Hematopoietic multipotent progenitor cell treated with erythropoietin and hydrocortisone succinate and interleukin-3 and kit ligand, for 17 days (in vitro differentiated cells): ENCODE results near the gene CHID1.
A peak's percentile ranks its signal among the peaks of the same experiment; 100 is the strongest.

Experiments used
- DNase-seq: peaks from one replicate; pipeline ENCODE4 v3.0.0-alpha.2; 2015; ENCODE audit warnings: low spot score

Gene CHID1

DNA sequence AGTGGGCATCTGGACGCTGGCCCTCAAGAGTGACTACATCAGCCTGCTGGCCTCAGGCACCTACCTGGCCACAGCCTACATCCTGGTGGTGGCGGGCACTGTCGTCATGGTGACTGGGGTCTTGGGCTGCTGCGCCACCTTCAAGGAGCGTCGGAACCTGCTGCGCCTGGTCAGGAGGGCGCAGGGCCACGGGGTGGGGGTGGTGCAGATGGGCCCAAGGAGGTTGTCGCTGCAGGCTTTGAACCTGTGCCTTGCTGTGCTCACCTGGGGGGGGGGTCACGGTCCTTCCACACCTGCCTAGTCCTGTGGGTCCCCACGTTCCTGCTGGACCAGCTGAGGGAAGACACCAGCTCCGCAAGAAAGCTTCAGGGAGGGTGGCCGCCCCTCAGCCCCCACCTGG is 74.3 kb downstream of the CHID1 start:
- DNase-seq: no peak

DNA sequence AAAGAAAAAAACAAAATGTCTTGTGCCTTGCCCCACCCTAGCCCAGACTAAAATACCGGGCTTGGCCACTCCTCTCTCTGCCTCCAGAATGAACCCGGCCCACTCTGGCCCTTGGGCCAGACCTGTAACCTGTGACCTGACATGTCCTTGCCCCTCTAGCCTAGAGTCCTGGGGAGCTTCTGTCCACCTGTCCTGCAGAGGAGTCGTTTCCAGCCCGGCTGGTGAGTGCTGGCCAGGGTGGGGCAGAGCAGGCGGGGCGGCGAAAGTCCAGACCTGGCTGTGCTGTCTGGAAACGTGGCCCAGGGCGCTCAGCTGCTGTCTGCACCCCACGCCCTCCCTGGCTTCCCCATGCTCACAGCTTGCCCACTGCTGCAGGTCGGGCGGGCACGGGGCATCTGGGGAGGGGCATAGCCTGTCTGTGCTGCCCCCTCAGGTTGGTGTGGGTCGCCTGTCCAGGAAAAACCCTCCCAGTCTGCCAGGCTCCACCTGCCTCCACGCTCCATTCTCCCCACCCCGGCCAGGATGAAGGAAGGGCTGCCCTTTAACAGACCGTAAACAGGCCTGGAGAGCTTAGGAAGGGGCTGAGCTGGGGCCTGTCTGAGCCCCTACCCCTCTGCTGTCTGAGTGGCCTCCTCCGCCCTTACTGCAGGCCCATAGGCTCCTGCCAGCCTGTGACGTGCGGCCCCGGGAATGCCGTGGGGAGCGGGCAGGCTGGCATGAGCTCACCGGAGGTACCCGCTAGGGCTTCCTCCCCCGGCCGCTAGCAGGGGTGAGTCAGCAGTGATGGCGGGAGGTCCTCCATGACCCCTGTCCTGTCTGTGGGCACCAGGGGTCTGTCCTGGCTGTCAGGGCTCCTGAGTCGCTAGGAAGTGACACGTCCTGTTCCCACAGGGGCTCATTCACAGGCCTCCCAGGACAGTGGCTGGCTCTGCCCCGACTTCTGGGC is 76.0 kb downstream of the CHID1 start:
- DNase-seq: no peak

DNA sequence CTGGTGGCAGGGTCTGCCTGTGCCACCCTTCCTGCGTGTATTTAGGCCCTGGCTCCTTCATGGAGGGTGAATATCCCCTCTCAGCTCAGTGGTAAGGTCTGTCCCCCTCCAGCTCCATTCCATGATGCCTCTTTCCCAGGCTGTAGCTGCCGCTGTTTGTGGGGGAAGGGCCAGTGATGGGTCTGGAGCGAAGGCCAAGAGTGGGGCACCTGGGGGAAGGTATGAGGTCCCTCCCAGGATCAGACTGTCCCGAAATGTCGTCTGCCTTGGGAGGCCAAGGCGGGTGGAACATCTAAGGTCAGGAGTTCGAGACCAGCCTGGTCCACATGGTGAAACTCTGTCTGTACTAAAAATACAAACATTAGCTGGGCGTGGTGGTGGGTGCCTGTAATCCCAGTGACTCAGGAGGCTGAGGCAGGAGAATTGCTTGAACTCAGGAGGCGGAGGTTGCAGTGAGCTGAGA is 76.7 kb downstream of the CHID1 start:
- DNase-seq: no peak

- DNase-seq: peak; percentile 50
Measured at GRCh38 chr11:833114-833791, 77.4 kb downstream of the CHID1 start.

DNA sequence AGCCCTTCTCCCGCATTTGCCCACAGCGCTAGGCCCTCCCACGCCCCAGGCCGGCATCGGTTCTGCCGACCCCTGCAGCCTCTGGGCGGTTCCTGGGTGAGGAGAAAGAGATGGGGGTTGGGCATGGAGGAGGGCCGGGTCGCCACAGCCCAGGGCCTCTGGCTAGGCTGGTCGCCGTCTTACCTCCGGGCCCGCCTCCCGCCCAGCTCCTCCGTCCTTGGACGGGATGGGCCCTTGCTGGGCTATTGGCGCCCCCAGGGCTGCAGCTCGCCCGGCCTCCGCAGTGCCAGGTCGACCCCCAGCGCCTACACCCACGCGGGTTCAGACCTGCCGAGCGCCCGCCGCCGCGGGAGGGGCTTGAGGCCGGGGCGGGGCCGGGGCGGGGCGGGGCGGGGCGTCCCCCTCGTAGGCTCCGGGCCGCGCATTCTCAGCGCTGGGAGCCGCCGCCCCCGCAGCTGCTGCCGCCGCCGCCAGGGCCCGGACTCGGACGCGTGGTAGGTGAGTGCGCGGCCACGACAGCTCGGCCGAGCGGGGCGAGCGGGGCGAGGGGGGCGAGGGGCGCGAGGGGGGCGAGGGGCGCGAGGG is 78.0 kb downstream of the CHID1 start, which contains the start of gene CD151:
TSS of gene CD151 (plus strand) at position 424 of the 585 bp plus-strand sequence. CDS start 3,118 bp downstream, outside the sequence.
- no peak for DNase-seq

- no peak for DNase-seq
Measured at GRCh38 chr11:831961-832528, 78.6 kb downstream of the CHID1 start.

GRCh38 chr11:831118-831864 is 79.3 kb downstream of the CHID1 start:
- no peak for DNase-seq

DNA sequence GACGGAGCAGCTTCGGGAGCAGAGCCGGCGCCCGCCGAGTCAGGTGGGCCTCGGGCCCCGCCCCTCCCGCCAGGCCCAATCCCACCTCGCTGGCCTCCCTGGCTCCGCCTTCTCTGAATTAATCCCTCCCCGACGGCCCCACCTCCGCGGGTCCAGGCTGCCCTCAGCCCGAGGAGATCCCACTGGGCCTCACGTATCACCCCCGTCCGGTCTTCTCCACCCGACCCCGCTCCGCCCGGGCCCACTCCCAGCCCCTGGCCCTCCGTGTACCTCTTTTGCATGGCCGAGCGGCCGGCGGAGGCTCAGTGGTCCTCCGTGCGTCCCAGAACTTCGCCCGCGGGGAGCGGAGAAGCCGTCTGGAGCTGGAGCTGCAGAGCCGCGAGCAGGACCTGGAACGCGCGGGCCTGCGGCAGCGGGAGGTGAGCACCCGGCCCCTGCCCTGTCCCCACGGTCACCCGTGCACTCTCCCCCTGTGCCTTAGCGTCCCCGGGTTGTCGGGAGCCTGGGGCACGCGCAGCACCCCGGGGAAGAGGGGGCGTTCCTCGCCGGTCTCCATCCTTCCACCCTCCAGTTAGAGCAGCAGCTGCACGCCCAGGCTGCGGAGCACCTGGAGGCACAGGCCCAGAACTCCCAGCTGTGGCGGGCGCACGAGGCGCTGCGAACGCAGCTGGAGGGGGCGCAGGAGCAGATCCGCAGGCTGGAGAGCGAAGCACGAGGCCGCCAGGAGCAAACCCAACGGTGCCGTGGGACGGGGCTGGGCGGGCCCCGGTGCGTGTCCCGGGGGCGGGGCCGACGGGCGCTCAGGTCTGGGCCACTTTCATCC is 80.1 kb downstream of the CHID1 start:
- DNase-seq: no peak

- DNase-seq: no peak
Measured at GRCh38 chr11:829847-830294, 80.7 kb downstream of the CHID1 start.

- DNase-seq: no peak
Measured at GRCh38 chr11:829176-829846, 81.3 kb downstream of the CHID1 start.

GRCh38 chr11:828506-829175 is 82.0 kb downstream of the CHID1 start:
- DNase-seq: no peak

DNA sequence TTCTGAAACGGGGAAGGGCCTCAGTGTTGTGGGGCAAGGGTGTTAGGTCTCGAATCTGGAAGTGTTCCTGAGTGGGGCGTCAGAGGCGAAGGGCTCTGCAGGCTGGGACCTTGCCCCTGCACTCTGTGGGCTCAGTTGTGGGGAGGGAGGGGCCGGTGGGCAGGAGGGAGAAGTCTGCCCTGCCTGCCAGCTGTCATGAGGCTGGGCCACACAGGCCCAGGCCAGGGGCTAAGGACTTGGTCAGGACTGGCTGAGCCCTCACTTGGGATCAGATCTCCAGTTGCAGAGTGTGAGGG is 82.8 kb downstream of the CHID1 start, which contains the start of gene CRACR2B:
TSS of gene CRACR2B (plus strand) at position 23 of the 296 bp plus-strand sequence. CDS start 689 bp downstream, outside the sequence.
- DNase-seq: no peak

DNA sequence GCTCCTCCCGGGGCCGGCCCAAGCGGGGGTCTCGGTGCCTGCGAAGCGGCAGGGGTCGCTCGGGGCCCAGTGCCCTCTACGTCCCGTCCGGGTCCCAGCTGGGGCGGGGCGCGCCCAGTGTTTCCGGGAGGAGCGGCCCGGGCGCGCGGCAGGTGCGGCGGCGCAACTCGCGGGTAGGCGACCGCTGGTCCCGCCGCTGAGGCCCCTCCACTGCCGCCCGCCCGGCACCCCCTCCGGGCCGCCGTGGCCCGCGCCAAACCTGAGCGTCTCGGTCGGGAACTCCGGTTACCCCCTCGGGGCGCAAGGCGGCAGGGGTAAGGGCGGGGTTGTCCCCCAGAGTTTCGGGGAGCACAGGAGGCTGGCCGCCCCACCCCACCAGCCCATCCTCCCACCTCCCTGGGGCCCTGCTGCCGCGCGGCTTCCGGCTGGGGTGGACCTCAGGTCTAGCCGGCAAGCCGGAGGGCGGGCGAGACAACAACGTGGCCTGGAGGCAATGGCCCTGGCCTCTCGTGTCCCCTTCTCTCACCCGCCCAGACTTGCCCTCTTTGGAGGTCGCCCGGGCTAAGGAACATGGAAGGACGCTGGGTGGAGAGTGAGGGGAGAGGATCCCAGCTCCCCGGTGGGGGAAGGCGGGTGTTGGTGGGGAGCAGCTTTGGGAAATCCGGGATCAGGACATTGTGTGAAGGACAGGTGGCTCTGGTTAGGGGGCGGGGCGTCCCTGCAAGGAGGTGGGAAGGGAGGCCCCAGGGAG is 83.3 kb downstream of the CHID1 start:
- no peak for DNase-seq

DNA sequence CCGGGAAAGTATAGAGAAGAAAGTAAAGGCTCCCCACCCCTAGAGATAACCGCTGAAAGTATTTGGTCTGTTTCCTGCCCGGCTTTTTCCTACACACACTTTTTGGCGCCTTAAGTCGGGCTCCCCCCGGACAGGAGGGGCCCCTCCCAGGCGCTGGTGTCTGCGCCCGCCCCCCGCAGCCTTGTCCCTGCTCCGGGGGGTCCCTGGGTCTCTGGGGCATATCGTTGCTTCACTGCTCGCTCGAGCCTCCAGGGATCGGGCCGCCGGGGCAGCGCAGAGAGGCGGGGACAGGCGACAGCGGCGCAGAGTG is 83.8 kb downstream of the CHID1 start:
- DNase-seq: no peak

DNA sequence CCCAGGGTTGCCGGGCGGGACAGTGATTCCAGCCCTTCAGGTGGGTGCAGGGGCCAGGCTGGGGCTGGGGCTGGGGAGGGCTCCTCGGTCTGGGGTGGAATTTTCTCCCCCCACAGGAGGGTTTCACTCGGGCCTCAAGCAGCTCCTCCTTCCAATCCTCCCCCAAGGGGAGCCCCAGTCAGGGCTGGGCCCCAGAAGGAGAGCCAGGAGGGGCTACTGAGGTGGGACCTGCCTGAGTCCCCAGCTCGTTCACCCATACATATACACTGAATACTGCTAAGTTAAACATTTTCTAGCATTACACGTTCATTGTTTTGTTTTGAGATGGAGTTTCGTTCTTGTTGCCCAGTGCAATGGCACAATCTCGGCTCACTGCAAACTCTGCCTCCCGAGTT is 84.4 kb downstream of the CHID1 start:
- DNase-seq: no peak

- no peak for DNase-seq
Measured at GRCh38 chr11:825366-826226, 85.0 kb downstream of the CHID1 start.

DNA sequence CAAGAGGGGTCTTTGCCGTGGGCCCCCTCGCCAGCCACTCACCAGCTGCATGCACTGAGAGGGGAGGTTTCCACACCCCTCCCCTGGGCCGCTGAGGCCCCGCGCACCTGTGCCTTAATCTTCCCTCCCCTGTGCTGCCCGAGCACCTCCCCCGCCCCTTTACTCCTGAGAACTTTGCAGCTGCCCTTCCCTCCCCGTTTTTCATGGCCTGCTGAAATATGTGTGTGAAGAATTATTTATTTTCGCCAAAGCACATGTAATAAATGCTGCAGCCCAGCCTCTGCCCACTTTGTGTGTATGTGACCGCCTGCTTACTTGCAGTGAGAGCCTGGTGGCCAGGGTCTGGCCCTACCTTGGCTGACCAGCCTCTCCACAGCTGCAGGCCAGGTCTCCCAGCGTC is 85.7 kb downstream of the CHID1 start:
- DNase-seq: no peak

- no peak for DNase-seq
Measured at GRCh38 chr11:824292-824880, 86.2 kb downstream of the CHID1 start.
